Measurements from ENCODE around the gene DPYD.

- TF ChIP-seq CTCF (IDR thresholded peaks at IDR 0.05) (no peak), ZFX (IDR thresholded peaks at IDR 0.05; ENCODE audit: borderline replicate concordance) (no peak)
Measured at GRCh38 chr1:97392701-97393100, 528.1 kb downstream of the DPYD start.
